Esophagus muscularis mucosa (tissue), 4 donors: Measurements from ENCODE around the gene SDK1. TPM values are rescaled to one million over a fixed set of nuclear protein-coding genes. Genes with fewer than 3 reads are reported as not detected.

ENCODE experiments used
- DNase-seq: peaks from one replicate; pipeline ENCODE4 v3.0.0-alpha.2; 2017; ENCODE audit errors: extremely low spot score
- H3K27ac ChIP-seq, 4 donors: fragments of 200-600 bp; sonication (generic); replicated peaks in 1 of 4; 1 replicate in 3 of 4; 2 replicates in 1 of 4; pipeline ENCODE4 v1.5.1; 2016 to 2019; ENCODE audit warnings: mild to moderate bottlenecking in 1 of 4
- H3K27me3 ChIP-seq, 4 donors: fragments of 200-600 bp; sonication (generic); one replicate each; pipeline versions ENCODE4 v1.5.1 to v1.6.0; 2016 to 2019
- H3K36me3 ChIP-seq, 4 donors: fragments of 200-600 bp; sonication (generic); one replicate each; pipeline ENCODE4 v1.5.1; 2016 to 2019
- H3K4me1 ChIP-seq, 4 donors: fragments of 200-600 bp; sonication (generic); one replicate each; pipeline ENCODE4 v1.5.1; 2016 to 2019
- H3K4me3 ChIP-seq, 4 donors: fragments of 200-600 bp; sonication (generic); 1 replicate in 2 of 4; 2 replicates in 2 of 4; pipeline ENCODE4 v1.5.1; 2016 to 2019; ENCODE audit warnings: mild to moderate bottlenecking in 4 of 4, moderate library complexity in 1 of 4
- H3K9me3 ChIP-seq, 4 donors: fragments of 200-600 bp; sonication (generic); 1 replicate in 3 of 4; 2 replicates in 1 of 4; pipeline ENCODE4 v1.5.1; 2016 to 2019
- CTCF ChIP-seq, 3 experiments: fragments of 200-600 bp in 2 of 3; fragments of 450-650 bp in 1 of 3; sonication (generic) in 2 of 3; IDR thresholded peaks; one replicate each; pipeline ENCODE4 v1.5.1; 2017 to 2019; ENCODE audit warnings: antibody characterized with exemption in 3 of 3, mild to moderate bottlenecking in 2 of 3, moderate library complexity in 1 of 3
- EP300 ChIP-seq: sonication (generic); formaldehyde crosslinking; IDR thresholded peaks from one replicate; pipeline ENCODE4 v1.6.1; 2017; ENCODE audit warnings: antibody characterized with exemption
- POLR2A ChIP-seq: fragments of 450-650 bp; IDR thresholded peaks from one replicate; pipeline ENCODE4 v1.6.1; 2017; ENCODE audit warnings: antibody characterized with exemption, moderate library complexity, mild to moderate bottlenecking, low read depth
- POLR2AphosphoS5 ChIP-seq, 2 donors: sonication (generic); formaldehyde crosslinking; IDR thresholded peaks; one replicate each; pipeline ENCODE4 v1.6.1; 2017; ENCODE audit warnings: antibody characterized with exemption in 2 of 2
- WGBS: methylation state at CpG from one replicate; pipeline ENCODE4 v1.1.5; 2018; 5-methylcytosine and 5-hydroxymethylcytosine counted together
- intact Hi-C: fragments of 100-400 bp; cut with DNase I; formaldehyde crosslinking; loops from one replicate; pipeline ENCODE4 v1.15.1; 2023
- total RNA-seq, 4 donors: library from RNA; depleted of rRNA; stranded (reverse); fragments of >200 nt; gene quantifications; one replicate each; pipeline versions ENCODE4 v1.1.0 to v1.2.1, GENCODE V29; 2016

SDK1 gene
- total RNA-seq, 4 donors from 2014 or later, result 7.8 to 18.6 (median 12.0) TPM

GRCh38 chr7:3991731-3992231, 690.7 kb downstream of the SDK1 start:
- TF ChIP-seq EP300 (no peak), CTCF (IDR thresholded peaks at IDR 0.05) (no peak), POLR2A (no peak), POLR2AphosphoS5 (IDR thresholded peaks at IDR 0.05) (no peak)
- H3K4me1 ChIP-seq, result no peaks in the 10 kb centered on the region
- H3K27me3 ChIP-seq, result no peaks in the 10 kb centered on the region
- H3K36me3 ChIP-seq, result peaks cover 0 to 4% (median 2%) of the 10 kb centered on the region in 4 donors
- WGBS, result 98% methylated on average over 7 of the region's 9 CpGs
- no peaks in the 10 kb centered on the region for H3K9me3 ChIP-seq
- no peak overlapping the region for H3K27ac ChIP-seq
- H3K4me3 ChIP-seq, result no peak overlapping the region
- intact Hi-C loops, result no loop called here
- no peak for DNase-seq

- TF ChIP-seq CTCF (IDR thresholded peaks at IDR 0.05) (no peak), POLR2AphosphoS5 (IDR thresholded peaks at IDR 0.05) (no peak), POLR2A (no peak), EP300 (no peak)
- no peak for DNase-seq
- intact Hi-C loops, result no loop called here
- Histone ChIP-seq H3K27ac (no peak overlapping the region), H3K4me3 (no peak overlapping the region), H3K9me3 (no peaks in the 10 kb centered on the region), H3K36me3 (peaks cover 0 to 4% (median 2%) of the 10 kb centered on the region in 4 donors), H3K4me1 (no peaks in the 10 kb centered on the region), H3K27me3 (no peaks in the 10 kb centered on the region)
- WGBS, result 93% methylated on average over 7 of the region's 7 CpGs
Observed at GRCh38 chr7:3992841-3993240, 691.8 kb downstream of the SDK1 start.

- H3K4me3 ChIP-seq, result no peak overlapping the region
- no peaks in the 10 kb centered on the region for H3K4me1 ChIP-seq
- no peaks in the 10 kb centered on the region for H3K9me3 ChIP-seq
- peaks cover 0 to 4% (median 2%) of the 10 kb centered on the region in 4 donors for H3K36me3 ChIP-seq
- H3K27me3 ChIP-seq, result peaks cover 0 to 4% (median 0%) of the 10 kb centered on the region in 4 donors
- intact Hi-C loops, result no loop called here
- no peak for TF ChIP-seq POLR2A
- TF ChIP-seq POLR2AphosphoS5 (IDR thresholded peaks at IDR 0.05), result no peak
- no peak for TF ChIP-seq CTCF (IDR thresholded peaks at IDR 0.05)
- TF ChIP-seq EP300, result no peak
- no peak overlapping the region for H3K27ac ChIP-seq
- DNase-seq, result no peak
- 97% methylated on average over 5 of the region's 5 CpGs for WGBS
Observed at GRCh38 chr7:3994764-3995163, 693.7 kb downstream of the SDK1 start.

- Histone ChIP-seq H3K27ac (no peak overlapping the region), H3K27me3 (peaks cover 0 to 4% (median 0%) of the 10 kb centered on the region in 4 donors), H3K4me1 (no peaks in the 10 kb centered on the region), H3K36me3 (peaks cover 0 to 4% (median 2%) of the 10 kb centered on the region in 4 donors), H3K9me3 (no peaks in the 10 kb centered on the region), H3K4me3 (no peak overlapping the region)
- intact Hi-C loops, result no loop called here
- WGBS, result 70% methylated on average over 7 of the region's 7 CpGs
- TF ChIP-seq CTCF (IDR thresholded peaks at IDR 0.05) (no peak), POLR2A (no peak), POLR2AphosphoS5 (IDR thresholded peaks at IDR 0.05) (no peak), EP300 (no peak)
- DNase-seq, result no peak
Observed at GRCh38 chr7:3995187-3995586, 694.1 kb downstream of the SDK1 start.

- WGBS, result 46% methylated on average over 5 of the region's 11 CpGs
- intact Hi-C loops, result no loop called here
- TF ChIP-seq CTCF (IDR thresholded peaks at IDR 0.05), result no peak
- TF ChIP-seq POLR2AphosphoS5 (IDR thresholded peaks at IDR 0.05), result no peak
- no peak for TF ChIP-seq EP300
- TF ChIP-seq POLR2A, result no peak
- Histone ChIP-seq H3K36me3 (no peaks in the 10 kb centered on the region), H3K27ac (no peak overlapping the region), H3K27me3 (peaks cover 0 to 4% (median 0%) of the 10 kb centered on the region in 4 donors), H3K9me3 (no peaks in the 10 kb centered on the region), H3K4me3 (no peak overlapping the region), H3K4me1 (no peaks in the 10 kb centered on the region)
- no peak for DNase-seq
Observed at GRCh38 chr7:3998060-3998459, 697.0 kb downstream of the SDK1 start.
